ENCODE measurements around the gene CHD3.
"Not testable (repeated sequence)": the region's sequence is repeated elsewhere in the genome, so short reads cannot be mapped to it uniquely, and the experiment has no call there.

CHD3 gene

GRCh38 chr17:7940034-7940433 is 51.4 kb downstream of the CHD3 start:
- DNase-seq = no peak

- DNase-seq = no peak
These were observed 52.2 kb downstream of the CHD3 start for GRCh38 chr17:7940743-7941142.

GRCh38 chr17:7943291-7943690 is 54.7 kb downstream of the CHD3 start:
- no peak for DNase-seq

- DNase-seq = no peak
These were observed 55.7 kb downstream of the CHD3 start for GRCh38 chr17:7944326-7944725.

GRCh38 chr17:7945651-7946050 is 57.1 kb downstream of the CHD3 start:
- DNase-seq = no peak

- no peak for DNase-seq
These were observed 57.9 kb downstream of the CHD3 start for GRCh38 chr17:7946441-7946840.

GRCh38 chr17:7947651-7948050 is 59.1 kb downstream of the CHD3 start:
- DNase-seq = no peak

- DNase-seq = no peak
These were observed 62.0 kb downstream of the CHD3 start for GRCh38 chr17:7950578-7950977.

- peak; percentile 59 for DNase-seq
These were observed 62.7 kb downstream of the CHD3 start for GRCh38 chr17:7951143-7951792.

GRCh38 chr17:7953266-7953665 is 64.7 kb downstream of the CHD3 start:
- not testable (repeated sequence) for DNase-seq

GRCh38 chr17:7955414-7956227 is 67.0 kb downstream of the CHD3 start:
- DNase-seq = no peak

GRCh38 chr17:7956228-7956965 is 67.8 kb downstream of the CHD3 start:
- no peak for DNase-seq

GRCh38 chr17:7959503-7960253 is 71.1 kb downstream of the CHD3 start:
- DNase-seq = no peak

- no peak for DNase-seq
These were observed 72.8 kb downstream of the CHD3 start for GRCh38 chr17:7961421-7961820.
